Psoas muscle (tissue), 8 donors: ENCODE results near the gene BPIFA1. TPM values are rescaled to one million over a fixed set of nuclear protein-coding genes. Genes with fewer than 3 reads are reported as not detected.

Experiments
- ATAC-seq, 4 donors: fragments of 200-7000 bp; cut with Tn5 transposase; one replicate each; pipeline ENCODE4 v1.9.1; 2020; ENCODE audit warnings: moderate library complexity in 3 of 4, mild to moderate bottlenecking in 2 of 4
- DNase-seq, 2 donors: peaks; one replicate each; pipeline ENCODE4 v3.0.0-alpha.2; 2020
- H3K27ac ChIP-seq: fragments of 200-600 bp; one replicate; pipeline ENCODE4 v1.8.0; 2022
- H3K27me3 ChIP-seq, 3 donors: fragments of 200-600 bp in 1 of 3; one replicate each; pipeline versions ENCODE4 v1.6.1 to v1.8.0; 2013 to 2022; ENCODE audit warnings: low read length in 2 of 3, mild to moderate bottlenecking in 2 of 3, moderate library complexity in 1 of 3; ENCODE audit not compliant: insufficient read depth in 3 of 3
- H3K36me3 ChIP-seq, 2 donors: fragments of 200-600 bp in 1 of 2; one replicate each; pipeline versions ENCODE4 v1.6.1 to v1.8.0; 2013 to 2022; ENCODE audit warnings: low read depth in 1 of 2, mild to moderate bottlenecking in 1 of 2, moderate library complexity in 1 of 2; ENCODE audit not compliant: insufficient read depth in 1 of 2
- H3K4me1 ChIP-seq: fragments of 200-600 bp; one replicate; pipeline ENCODE4 v1.8.0; 2022
- H3K4me3 ChIP-seq: fragments of 200-600 bp; one replicate; pipeline ENCODE4 v1.8.0; 2022; ENCODE audit warnings: mild to moderate bottlenecking
- H3K9me3 ChIP-seq: fragments of 200-600 bp; one replicate; pipeline ENCODE4 v1.8.0; 2022
- CTCF ChIP-seq: fragments of 200-600 bp; IDR thresholded peaks from one replicate; pipeline ENCODE4 v1.8.0; 2022; ENCODE audit warnings: antibody characterized with exemption
- WGBS, 3 donors: extraction: QIAGEN DNeasy Blood & Tissue Kit; methylation state at CpG; one replicate each; pipeline versions ENCODE4 v1.1.6 to v1.1.7; 2013; 5-methylcytosine and 5-hydroxymethylcytosine counted together
- intact Hi-C, 2 donors: fragments of 100-400 bp; cut with DNase I; formaldehyde crosslinking; loops; one replicate each; pipeline versions ENCODE4 v1.11.0 to v1.14.2; 2022
- polyA plus RNA-seq, 3 donors: library from polyadenylated mRNA; stranded (reverse); fragments of 200-250 nt; gene quantifications; one replicate each; pipeline ENCODE4 v1.2.3, GENCODE V29; 2013
- total RNA-seq, 4 donors: library from RNA; stranded (reverse); fragmentation: NEBNext Ultra II Directional in 2 of 4; extraction: Animal tissue kit (Norgen Biotek cat#: 25700) in 2 of 4; gene quantifications; one replicate each; pipeline versions ENCODE4 v1.2.1 to v1.2.4, GENCODE V29; 2021 to 2023
- donor health status: healthy with polysubstance abuse.
- donor health status: DM: no; HTN: no; CAD: no; lungs with moderate emphysema.
- donor health status: Bipolar disorder and iron deficiency.
- donor health status: healthy.
- donor health status: DM: yes; HTN: yes; CAD: no.
- donor health status: DM: no; HTN: no; CAD: no.
- donor health status: DM: no; HTN: no; CAD: no.
- donor health status: DM: yes; HTN: yes; CAD: no.

Gene BPIFA1
- total and polyA plus RNA-seq, 7 donors, result not detected

GRCh38 chr20:33239979-33240736 lies 4.4 kb downstream of the BPIFA1 start:
- no peaks in the 10 kb centered on the region for H3K9me3 ChIP-seq
- peaks cover 0 to 8% (median 0%) of the 10 kb centered on the region in 3 donors for H3K27me3 ChIP-seq
- H3K27ac ChIP-seq, result no peak overlapping the region
- no peak for ATAC-seq
- WGBS, 3 donors, result 66 to 74% (median 70%) methylated on average over 4 of the region's 4 CpGs
- H3K36me3 ChIP-seq, result no peaks in the 10 kb centered on the region
- H3K4me1 ChIP-seq, result no peaks in the 10 kb centered on the region
- no peak overlapping the region for H3K4me3 ChIP-seq
- intact Hi-C loops, result no loop called here
- DNase-seq, result no peak
- TF ChIP-seq CTCF, result no peak

DNA sequence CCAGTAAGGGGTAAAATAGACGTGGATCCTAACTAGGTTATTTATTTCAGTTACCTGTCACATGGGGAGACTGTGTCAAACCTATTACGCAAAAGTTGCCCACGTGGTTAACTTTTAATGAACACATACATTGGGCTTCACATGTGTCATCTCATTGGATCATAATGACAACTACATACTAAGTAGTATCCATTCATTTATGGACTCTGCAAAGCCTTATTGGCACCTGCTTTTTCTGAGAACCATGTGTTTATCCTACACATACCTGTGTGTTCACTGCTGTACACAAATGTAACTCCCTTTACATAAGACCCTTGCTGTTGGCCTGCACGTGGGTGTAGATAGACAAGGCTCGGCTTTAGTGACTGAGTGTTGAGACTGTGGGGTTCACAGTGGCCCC lies 5.1 kb downstream of the BPIFA1 start:
- intact Hi-C loops, result no loop called here
- DNase-seq, result no peak
- 53 to 76% (median 71%) methylated on average over 5 of the region's 5 CpGs for WGBS, 3 donors
- no peaks in the 10 kb centered on the region for H3K36me3 ChIP-seq
- ATAC-seq, result no peak
- H3K4me1 ChIP-seq, result no peaks in the 10 kb centered on the region
- peaks cover 0 to 7% (median 0%) of the 10 kb centered on the region in 3 donors for H3K27me3 ChIP-seq
- no peak for TF ChIP-seq CTCF
- H3K4me3 ChIP-seq, result no peak overlapping the region
- no peak overlapping the region for H3K27ac ChIP-seq
- no peaks in the 10 kb centered on the region for H3K9me3 ChIP-seq

DNA sequence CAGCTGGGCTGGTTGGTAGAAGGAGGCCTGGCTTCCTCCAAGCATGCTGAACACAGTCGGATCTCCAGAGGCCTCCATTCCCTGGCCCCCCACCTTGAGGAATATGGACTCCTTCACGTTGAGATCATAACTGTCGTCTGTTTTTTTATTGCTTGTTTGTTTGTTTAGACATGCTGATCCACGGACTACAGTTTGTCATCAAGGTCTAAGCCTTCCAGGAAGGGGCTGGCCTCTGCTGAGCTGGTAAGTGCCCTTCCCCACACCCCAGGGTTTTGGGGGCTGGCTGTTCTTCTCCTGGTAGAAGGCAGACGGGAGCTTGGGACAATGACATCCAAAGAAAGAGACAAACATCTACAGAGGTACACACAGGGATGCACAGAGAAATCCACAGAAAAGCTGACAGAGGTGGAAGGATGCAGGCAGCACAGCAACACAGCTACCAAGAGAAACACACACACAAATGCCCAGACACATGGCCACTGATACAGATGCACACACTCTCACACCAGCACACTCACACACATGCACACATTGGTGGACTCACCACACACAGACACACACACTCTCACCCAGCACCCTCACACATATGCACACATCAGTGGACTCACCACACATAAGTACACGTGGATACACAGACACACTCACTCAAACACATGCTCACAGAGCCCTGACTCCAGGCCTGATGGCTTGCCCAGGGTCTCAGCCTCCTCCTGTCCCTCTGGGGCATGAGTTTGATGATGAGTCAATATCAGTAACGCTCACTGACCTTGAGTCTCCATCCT lies 6.7 kb downstream of the BPIFA1 start:
- H3K27ac ChIP-seq, result no peak overlapping the region
- no peak for TF ChIP-seq CTCF
- ATAC-seq, result no peak
- DNase-seq, result no peak
- no peaks in the 10 kb centered on the region for H3K4me1 ChIP-seq
- H3K27me3 ChIP-seq, result peaks cover 0 to under 1% (median 0%) of the 10 kb centered on the region in 3 donors
- H3K9me3 ChIP-seq, result no peaks in the 10 kb centered on the region
- 53 to 59% (median 55%) methylated on average over 7 of the region's 7 CpGs for WGBS, 3 donors
- no peaks in the 10 kb centered on the region for H3K36me3 ChIP-seq
- H3K4me3 ChIP-seq, result no peak overlapping the region
- intact Hi-C loops, result no loop called here

GRCh38 chr20:33246077-33246476 lies 10.3 kb downstream of the BPIFA1 start:
- Histone ChIP-seq H3K27me3 (peaks cover 0 to 2% (median 0%) of the 10 kb centered on the region in 3 donors), H3K36me3 (no peaks in the 10 kb centered on the region), H3K4me1 (no peaks in the 10 kb centered on the region), H3K9me3 (no peaks in the 10 kb centered on the region), H3K4me3 (no peak overlapping the region), H3K27ac (no peak overlapping the region)
- no peak for TF ChIP-seq CTCF
- WGBS, 3 donors, result 51 to 64% (median 58%) methylated on average over 3 of the region's 3 CpGs
- DNase-seq, result no peak
- no peak for ATAC-seq
- intact Hi-C loops, result no loop called here
